ENCODE measurements around the gene OR8B8. TPM values are rescaled to one million over a fixed set of nuclear protein-coding genes. Genes with fewer than 3 reads are reported as not detected.

OR8B8 gene
- total RNA-seq, 1 donor = not detected

DNA sequence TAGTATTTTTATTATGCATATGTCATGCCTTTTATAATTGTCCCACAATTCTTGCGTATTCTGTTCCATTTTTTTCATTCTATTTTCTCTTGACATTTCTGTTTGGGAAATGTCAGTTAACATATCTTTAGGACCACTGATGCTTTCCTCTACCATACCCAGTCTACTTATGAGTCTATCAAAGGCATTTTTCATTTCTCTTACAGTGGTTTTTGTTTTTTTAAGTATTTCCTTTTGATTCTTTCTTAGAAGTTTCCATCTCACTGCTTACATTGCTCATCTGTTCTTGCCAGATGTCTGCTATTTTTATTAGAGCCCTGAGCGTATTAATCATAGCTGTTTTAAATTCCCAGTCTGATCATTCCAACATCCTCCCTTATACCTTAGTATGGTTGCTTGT is 29.3 kb upstream of the OR8B8 start:
- H3K27me3 ChIP-seq (ENCODE audit: insufficient read depth, low read length) = no peaks in the 10 kb centered on the region
- H2AFZ ChIP-seq (ENCODE audit: low read length) = no peak overlapping the region
- H3K4me3 ChIP-seq (ENCODE audit: insufficient read depth, low read length) = no peak overlapping the region
- no peaks in the 10 kb centered on the region for H3K79me2 ChIP-seq (ENCODE audit: insufficient read depth, low read length)
- no peaks in the 10 kb centered on the region for H3K9me3 ChIP-seq (ENCODE audit: low read depth, low read length)
- no peak overlapping the region for H3K27ac ChIP-seq (ENCODE audit: low read depth, low read length)
- H3K4me2 ChIP-seq (ENCODE audit: insufficient read depth, low read length) = no peak overlapping the region
- TF ChIP-seq, protein P1, sequence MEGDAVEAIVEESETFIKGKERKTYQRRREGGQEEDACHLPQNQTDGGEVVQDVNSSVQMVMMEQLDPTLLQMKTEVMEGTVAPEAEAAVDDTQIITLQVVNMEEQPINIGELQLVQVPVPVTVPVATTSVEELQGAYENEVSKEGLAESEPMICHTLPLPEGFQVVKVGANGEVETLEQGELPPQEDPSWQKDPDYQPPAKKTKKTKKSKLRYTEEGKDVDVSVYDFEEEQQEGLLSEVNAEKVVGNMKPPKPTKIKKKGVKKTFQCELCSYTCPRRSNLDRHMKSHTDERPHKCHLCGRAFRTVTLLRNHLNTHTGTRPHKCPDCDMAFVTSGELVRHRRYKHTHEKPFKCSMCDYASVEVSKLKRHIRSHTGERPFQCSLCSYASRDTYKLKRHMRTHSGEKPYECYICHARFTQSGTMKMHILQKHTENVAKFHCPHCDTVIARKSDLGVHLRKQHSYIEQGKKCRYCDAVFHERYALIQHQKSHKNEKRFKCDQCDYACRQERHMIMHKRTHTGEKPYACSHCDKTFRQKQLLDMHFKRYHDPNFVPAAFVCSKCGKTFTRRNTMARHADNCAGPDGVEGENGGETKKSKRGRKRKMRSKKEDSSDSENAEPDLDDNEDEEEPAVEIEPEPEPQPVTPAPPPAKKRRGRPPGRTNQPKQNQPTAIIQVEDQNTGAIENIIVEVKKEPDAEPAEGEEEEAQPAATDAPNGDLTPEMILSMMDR (IDR thresholded peaks at IDR 0.05; ENCODE audit: extremely low read depth, low read depth, low read length) = no peak
- H3K36me3 ChIP-seq (ENCODE audit: insufficient read depth, low read length) = no peaks in the 10 kb centered on the region
- no peaks in the 10 kb centered on the region for H4K20me1 ChIP-seq (ENCODE audit: insufficient read depth, low read length)
- DNase-seq (ENCODE audit: insufficient read length, low spot score, missing footprints) = no peak
- H3K4me1 ChIP-seq (ENCODE audit: insufficient read depth, low read length) = no peaks in the 10 kb centered on the region

DNA sequence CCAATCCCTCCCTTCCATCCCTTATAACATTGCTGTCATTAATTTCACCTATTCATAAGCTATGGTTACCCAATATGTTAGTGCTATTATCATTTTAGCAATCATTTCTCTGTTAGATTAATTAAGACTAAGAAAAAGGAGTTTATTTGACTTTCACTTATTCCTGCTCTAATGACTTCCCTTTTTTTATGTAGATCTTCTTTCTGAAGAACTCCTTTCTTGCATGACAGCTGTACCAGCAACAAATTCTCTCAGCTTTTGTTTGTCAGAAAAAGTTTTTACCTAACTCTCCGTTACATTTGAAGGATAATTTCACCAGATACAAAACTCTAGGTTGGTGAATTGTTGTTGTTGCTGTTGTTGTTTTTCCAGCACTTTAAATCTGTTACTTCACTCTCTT is 28.6 kb upstream of the OR8B8 start:
- Histone ChIP-seq H2AFZ (ENCODE audit: low read length) (no peak overlapping the region), H3K36me3 (ENCODE audit: insufficient read depth, low read length) (no peaks in the 10 kb centered on the region), H3K9me3 (ENCODE audit: low read depth, low read length) (no peaks in the 10 kb centered on the region), H3K79me2 (ENCODE audit: insufficient read depth, low read length) (no peaks in the 10 kb centered on the region), H3K27me3 (ENCODE audit: insufficient read depth, low read length) (no peaks in the 10 kb centered on the region), H3K27ac (ENCODE audit: low read depth, low read length) (no peak overlapping the region), H3K4me2 (ENCODE audit: insufficient read depth, low read length) (no peak overlapping the region), H3K4me3 (ENCODE audit: insufficient read depth, low read length) (no peak overlapping the region), H4K20me1 (ENCODE audit: insufficient read depth, low read length) (no peaks in the 10 kb centered on the region), H3K4me1 (ENCODE audit: insufficient read depth, low read length) (no peaks in the 10 kb centered on the region)
- no peak for DNase-seq (ENCODE audit: insufficient read length, low spot score, missing footprints)
- TF ChIP-seq, protein P1 (IDR thresholded peaks at IDR 0.05; ENCODE audit: extremely low read depth, low read depth, low read length) = no peak

DNA sequence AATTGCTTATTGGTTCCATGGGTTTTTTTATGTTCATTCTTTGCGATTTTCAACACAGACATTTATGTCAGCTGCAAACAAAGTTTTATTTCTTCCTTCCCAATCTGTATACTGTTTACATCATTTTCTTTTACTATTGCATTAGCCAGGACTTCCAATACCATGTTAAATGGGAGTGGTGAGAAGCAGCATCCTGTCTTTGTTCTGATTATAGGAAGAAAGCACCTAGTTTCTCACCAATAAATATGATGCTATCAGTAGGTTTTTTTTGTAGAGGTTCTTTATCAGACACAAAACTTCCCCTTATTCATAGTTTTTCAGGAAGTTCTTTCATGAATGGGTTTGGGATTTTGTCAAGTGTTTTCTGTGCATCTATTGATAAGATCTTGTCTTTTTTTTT is 28.0 kb upstream of the OR8B8 start:
- no peak for DNase-seq (ENCODE audit: insufficient read length, low spot score, missing footprints)
- Histone ChIP-seq H3K27me3 (ENCODE audit: insufficient read depth, low read length) (no peaks in the 10 kb centered on the region), H2AFZ (ENCODE audit: low read length) (no peak overlapping the region), H3K4me3 (ENCODE audit: insufficient read depth, low read length) (no peak overlapping the region), H3K9me3 (ENCODE audit: low read depth, low read length) (no peaks in the 10 kb centered on the region), H3K79me2 (ENCODE audit: insufficient read depth, low read length) (no peaks in the 10 kb centered on the region), H3K4me1 (ENCODE audit: insufficient read depth, low read length) (no peaks in the 10 kb centered on the region), H3K27ac (ENCODE audit: low read depth, low read length) (no peak overlapping the region), H3K36me3 (ENCODE audit: insufficient read depth, low read length) (no peaks in the 10 kb centered on the region), H3K4me2 (ENCODE audit: insufficient read depth, low read length) (no peak overlapping the region), H4K20me1 (ENCODE audit: insufficient read depth, low read length) (no peaks in the 10 kb centered on the region)
- TF ChIP-seq, protein P1 (IDR thresholded peaks at IDR 0.05; ENCODE audit: extremely low read depth, low read depth, low read length) = no peak

DNA sequence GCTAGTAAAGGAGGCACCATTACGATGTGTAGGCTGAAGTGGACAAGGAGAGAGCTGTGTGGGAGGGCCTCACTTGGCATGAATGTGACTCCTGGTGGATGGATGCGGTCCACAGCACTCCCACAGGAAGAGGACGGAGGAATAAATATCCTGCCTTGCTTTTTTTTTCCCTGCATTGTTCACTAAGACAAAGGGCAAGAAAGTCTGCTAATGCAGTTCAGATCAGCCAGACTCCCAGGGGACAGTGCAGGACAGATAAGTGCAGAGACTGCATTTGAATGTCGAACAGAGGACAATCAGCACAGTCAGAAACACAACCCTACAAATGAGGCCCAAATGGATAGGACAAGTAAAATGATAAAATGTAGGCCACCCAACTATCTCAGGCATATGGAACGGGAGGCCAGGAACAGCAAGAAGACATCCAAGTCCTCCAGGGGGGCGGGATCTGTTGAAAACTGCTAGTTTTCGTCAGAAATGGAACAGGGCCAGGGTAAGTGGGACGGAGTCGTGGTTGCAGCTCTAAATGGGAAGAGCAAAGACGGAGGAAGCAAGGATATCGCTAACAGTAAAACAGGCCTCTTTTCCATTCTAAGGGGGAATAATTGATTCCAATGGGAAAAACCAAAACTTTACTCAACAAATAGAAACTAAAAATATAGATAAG is 25.2 kb upstream of the OR8B8 start:
- Histone ChIP-seq H3K79me2 (ENCODE audit: insufficient read depth, low read length) (no peaks in the 10 kb centered on the region), H3K27me3 (ENCODE audit: insufficient read depth, low read length) (no peaks in the 10 kb centered on the region), H3K4me3 (ENCODE audit: insufficient read depth, low read length) (no peak overlapping the region), H4K20me1 (ENCODE audit: insufficient read depth, low read length) (no peaks in the 10 kb centered on the region), H3K4me2 (ENCODE audit: insufficient read depth, low read length) (no peak overlapping the region), H3K9me3 (ENCODE audit: low read depth, low read length) (no peaks in the 10 kb centered on the region), H3K4me1 (ENCODE audit: insufficient read depth, low read length) (no peaks in the 10 kb centered on the region), H3K36me3 (ENCODE audit: insufficient read depth, low read length) (no peaks in the 10 kb centered on the region), H3K27ac (ENCODE audit: low read depth, low read length) (no peak overlapping the region), H2AFZ (ENCODE audit: low read length) (no peak overlapping the region)
- TF ChIP-seq, protein P1 (IDR thresholded peaks at IDR 0.05; ENCODE audit: extremely low read depth, low read depth, low read length) = no peak
- no peak for DNase-seq (ENCODE audit: insufficient read length, low spot score, missing footprints)
